Body of pancreas (tissue), 4 donors: Measurements from ENCODE around the gene NBAS. TPM values are rescaled to one million over a fixed set of nuclear protein-coding genes. Genes with fewer than 3 reads are reported as not detected.

Experiments used
- ATAC-seq: fragments of 150-250 bp; one replicate; pipeline ENCODE4 v1.9.1; 2016
- DNase-seq, 4 donors: peaks; one replicate each; pipeline ENCODE4 v3.0.0-alpha.2; 2019
- H3K27ac ChIP-seq, 4 donors: fragments of 200-600 bp; sonication (generic); 1 replicate in 3 of 4; 2 replicates in 1 of 4; pipeline versions ENCODE4 v1.5.1 to v1.6.1; 2016 to 2019; ENCODE audit warnings: mild to moderate bottlenecking in 1 of 4, mixed read lengths in 1 of 4, moderate library complexity in 1 of 4
- H3K27me3 ChIP-seq, 2 donors: fragments of 200-600 bp; sonication (generic); one replicate each; pipeline ENCODE4 v1.6.0; 2016; ENCODE audit warnings: mild to moderate bottlenecking in 1 of 2
- H3K36me3 ChIP-seq, 2 donors: fragments of 200-600 bp; sonication (generic); replicated peaks in 1 of 2; 2 replicates each; pipeline ENCODE4 v1.5.1; 2016; ENCODE audit warnings: low read depth in 2 of 2; ENCODE audit not compliant: insufficient read depth in 1 of 2
- H3K4me1 ChIP-seq: fragments of 200-600 bp; sonication (generic); one replicate; pipeline ENCODE4 v1.6.0; 2016
- H3K4me3 ChIP-seq, 2 donors: fragments of 200-600 bp; sonication (generic); 1 replicate in 1 of 2; 2 replicates in 1 of 2; pipeline ENCODE4 v1.5.1; 2016 to 2019
- H3K9me3 ChIP-seq, 3 donors: fragments of 200-600 bp; sonication (generic); 1 replicate in 2 of 3; 2 replicates in 1 of 3; pipeline ENCODE4 v1.5.1; 2016
- CTCF ChIP-seq, 7 experiments: fragments of 450-650 bp in 4 of 7; fragments of 200-600 bp in 3 of 7; sonication (generic) in 3 of 7; IDR thresholded peaks; one replicate each; pipeline ENCODE4 v1.5.1; 2016 to 2019; ENCODE audit warnings: antibody characterized with exemption in 7 of 7
- POLR2A ChIP-seq, 3 donors: fragments of 450-650 bp; IDR thresholded peaks; one replicate each; pipeline ENCODE4 v1.6.1; 2016; ENCODE audit warnings: antibody characterized with exemption in 3 of 3, mild to moderate bottlenecking in 2 of 3
- whole genome bisulfite sequencing, 2 donors: methylation state at CpG; one replicate each; pipeline ENCODE4 v1.1.5; 2017; 5-methylcytosine and 5-hydroxymethylcytosine counted together
- intact Hi-C: fragments of 100-400 bp; cut with DNase I; formaldehyde crosslinking; loops from one replicate; pipeline ENCODE4 v1.15.1; 2023
- total RNA-seq, 2 donors: library from RNA; depleted of rRNA; stranded (reverse); fragments of >200 nt; gene quantifications; one replicate each; pipeline ENCODE4 v1.1.0, GENCODE V29; 2016

Gene NBAS
- total RNA-seq, 2 donors from 2014 or later, result 34.0 to 35.9 TPM

GRCh38 chr2:15538792-15539191 is 22.3 kb downstream of the NBAS start:
- peaks cover 0 to 8% of the 10 kb centered on the region in 2 donors for H3K36me3 ChIP-seq
- no peaks in the 10 kb centered on the region for H3K9me3 ChIP-seq
- intact Hi-C loops, result no loop called here
- no peaks in the 10 kb centered on the region for H3K27me3 ChIP-seq
- ATAC-seq (no peak), DNase-seq (no peak)
- no peak overlapping the region for H3K4me3 ChIP-seq
- TF ChIP-seq POLR2A (IDR thresholded peaks at IDR 0.05), result no peak
- H3K27ac ChIP-seq, result no peak overlapping the region
- H3K4me1 ChIP-seq, result peaks cover 5% of the 10 kb centered on the region
- 80 to 81% methylated on average over 4 of the region's 4 CpGs for WGBS, 2 donors

- H3K9me3 ChIP-seq, result no peaks in the 10 kb centered on the region
- intact Hi-C loops, result no loop called here
- TF ChIP-seq POLR2A (IDR thresholded peaks at IDR 0.05) (no peak), CTCF (IDR thresholded peaks at IDR 0.05) (no peak)
- no peak for DNase-seq
- ATAC-seq, result no peak
- WGBS, 2 donors, result 90 to 91% methylated on average over 5 of the region's 5 CpGs
- H3K27me3 ChIP-seq, result no peaks in the 10 kb centered on the region
- peaks cover 0 to 10% of the 10 kb centered on the region in 2 donors for H3K36me3 ChIP-seq
- no peak overlapping the region for H3K27ac ChIP-seq
- H3K4me3 ChIP-seq, result no peak overlapping the region
- no peaks in the 10 kb centered on the region for H3K4me1 ChIP-seq
Measured at GRCh38 chr2:15533860-15534480, 27.2 kb downstream of the NBAS start.

GRCh38 chr2:15532996-15533395 is 28.1 kb downstream of the NBAS start:
- H3K9me3 ChIP-seq, result no peaks in the 10 kb centered on the region
- no peak overlapping the region for H3K27ac ChIP-seq
- DNase-seq, result no peak
- TF ChIP-seq CTCF (IDR thresholded peaks at IDR 0.05), result no peak
- TF ChIP-seq POLR2A (IDR thresholded peaks at IDR 0.05), result no peak
- ATAC-seq, result no peak
- intact Hi-C loops, result no loop called here
- H3K4me1 ChIP-seq, result no peaks in the 10 kb centered on the region
- peaks cover 0 to 10% of the 10 kb centered on the region in 2 donors for H3K36me3 ChIP-seq
- 88 to 92% methylated on average over 5 of the region's 5 CpGs for WGBS, 2 donors
- H3K27me3 ChIP-seq, result no peaks in the 10 kb centered on the region
- no peak overlapping the region for H3K4me3 ChIP-seq

- peaks cover 0 to 10% of the 10 kb centered on the region in 2 donors for H3K36me3 ChIP-seq
- DNase-seq (no peak), ATAC-seq (no peak)
- intact Hi-C loops, result no loop called here
- TF ChIP-seq POLR2A (IDR thresholded peaks at IDR 0.05), result no peak
- TF ChIP-seq CTCF (IDR thresholded peaks at IDR 0.05), result no peak
- no peak overlapping the region for H3K4me3 ChIP-seq
- WGBS, 2 donors, result 89 to 90% methylated on average over 7 of the region's 7 CpGs
- H3K9me3 ChIP-seq, result no peaks in the 10 kb centered on the region
- H3K4me1 ChIP-seq, result no peaks in the 10 kb centered on the region
- no peaks in the 10 kb centered on the region for H3K27me3 ChIP-seq
- no peak overlapping the region for H3K27ac ChIP-seq
Measured at GRCh38 chr2:15531095-15531854, 29.9 kb downstream of the NBAS start.

- TF ChIP-seq CTCF (IDR thresholded peaks at IDR 0.05) (no peak), POLR2A (IDR thresholded peaks at IDR 0.05) (no peak)
- 89 to 96% methylated on average over 6 of the region's 6 CpGs for WGBS, 2 donors
- DNase-seq (no peak), ATAC-seq (no peak)
- Histone ChIP-seq H3K36me3 (peaks cover 0 to 2% of the 10 kb centered on the region in 2 donors), H3K9me3 (no peaks in the 10 kb centered on the region), H3K27ac (no peak overlapping the region), H3K4me3 (no peak overlapping the region), H3K27me3 (no peaks in the 10 kb centered on the region), H3K4me1 (no peaks in the 10 kb centered on the region)
- intact Hi-C loops, result no loop called here
Measured at GRCh38 chr2:15527074-15527739, 33.9 kb downstream of the NBAS start.
